ENCODE data around the gene TCF7L2. TPM values are rescaled to one million over a fixed set of nuclear protein-coding genes. Genes with fewer than 3 reads are reported as not detected.

The TCF7L2 gene
- polyA plus RNA-seq, 3 donors = 2.1 to 23.5 (median 6.1) TPM

- intact Hi-C loops (cut with micrococcal nuclease) = no loop called here
- TF ChIP-seq CTCF (IDR thresholded peaks at IDR 0.05) = no peak
- H3K4me2 ChIP-seq (replicated peaks; ENCODE audit: extremely low read depth, low read length, poor library complexity, severe bottlenecking) = no peak overlapping the region
Measured at GRCh38 chr10:113031147-113031546, 81.1 kb downstream of the TCF7L2 start.

GRCh38 chr10:113033991-113034390 lies 83.9 kb downstream of the TCF7L2 start:
- intact Hi-C loops (cut with micrococcal nuclease) = no loop called here
- DNase-seq = peak; percentile 22 to 52 (median 50)
- Histone ChIP-seq H3K4me3 (replicated peaks in 1 of 3; ENCODE audit: low read depth in 2 of 3, low read length in 3 of 3) (no peak overlapping the region), H3K4me2 (replicated peaks; ENCODE audit: extremely low read depth, low read length, poor library complexity, severe bottlenecking) (peak overlapping the region; percentile 15), H3K4me1 (ENCODE audit: control insufficient read depth in 1 of 2, insufficient read depth in 2 of 2, low read length in 2 of 2) (peaks cover 12 to 18% of the 10 kb centered on the region in 2 donors), H3K9me3 (replicated peaks in 1 of 2; ENCODE audit: control insufficient read depth in 1 of 2, insufficient read depth in 1 of 2, low read length in 2 of 2) (no peaks in the 10 kb centered on the region), H3K36me3 (replicated peaks in 1 of 2; ENCODE audit: control insufficient read depth in 1 of 2, insufficient read depth in 2 of 2, low read length in 2 of 2) (peaks cover 0 to 4% of the 10 kb centered on the region in 2 donors), H3K9ac (ENCODE audit: insufficient read depth, low read length, poor library complexity, severe bottlenecking) (no peak overlapping the region), H3K79me2 (ENCODE audit: insufficient read depth, low read length) (peaks cover 3% of the 10 kb centered on the region), H2AFZ (ENCODE audit: insufficient read depth, low read depth, low read length, poor library complexity, severe bottlenecking) (no peak overlapping the region), H4K20me1 (ENCODE audit: insufficient read depth, low read length) (peaks cover 100% of the 10 kb centered on the region), H3K27me3 (ENCODE audit: control insufficient read depth in 2 of 2, insufficient read depth in 2 of 2, low read length in 2 of 2) (no peaks in the 10 kb centered on the region), H3K27ac (ENCODE audit: low read depth in 1 of 2, low read length in 2 of 2) (no peak overlapping the region)
- 97% methylated on average over 3 of the region's 8 CpGs for WGBS (ENCODE audit: insufficient coverage)
- Mint-ChIP-seq H3K9me3 (peaks cover 0 to 2% (median 0%) of the 10 kb centered on the region in 7 donors), H3K27ac (peak overlapping the region in 6 of 7 donors; percentile 34 to 75 (median 48)), H3K4me1 (peaks cover 21% of the 10 kb centered on the region), H3K27me3 (ENCODE audit: low read depth in 3 of 3) (no peaks in the 10 kb centered on the region), H3K36me3 (peaks cover 19 to 22% of the 10 kb centered on the region in 2 donors), H3K4me3 (peak overlapping the region in 1 of 2 donors; percentile 74)
- no peak for TF ChIP-seq CTCF (IDR thresholded peaks at IDR 0.05)

More at GRCh38 chr10:113031147-113031546, 81.1 kb downstream of the TCF7L2 start:
- H3K4me3 ChIP-seq (replicated peaks in 1 of 3; ENCODE audit: low read depth in 2 of 3, low read length in 3 of 3) = no peak overlapping the region
- no peak overlapping the region for H3K4me3 Mint-ChIP-seq
- H3K36me3 Mint-ChIP-seq = peaks cover 18 to 28% of the 10 kb centered on the region in 2 donors
- WGBS (ENCODE audit: insufficient coverage) = 100% methylated on average over 1 of the region's 1 CpG
- H3K9me3 ChIP-seq (replicated peaks in 1 of 2; ENCODE audit: control insufficient read depth in 1 of 2, insufficient read depth in 1 of 2, low read length in 2 of 2) = no peaks in the 10 kb centered on the region
- H3K27ac ChIP-seq (ENCODE audit: low read depth in 1 of 2, low read length in 2 of 2) = no peak overlapping the region
- peaks cover 100% of the 10 kb centered on the region for H4K20me1 ChIP-seq (ENCODE audit: insufficient read depth, low read length)
- H3K79me2 ChIP-seq (ENCODE audit: insufficient read depth, low read length) = peaks cover 9% of the 10 kb centered on the region
- no peak overlapping the region for H3K9ac ChIP-seq (ENCODE audit: insufficient read depth, low read length, poor library complexity, severe bottlenecking)
- peaks cover 45% of the 10 kb centered on the region for H3K4me1 Mint-ChIP-seq
- DNase-seq = no peak
- no peaks in the 10 kb centered on the region for H3K27me3 ChIP-seq (ENCODE audit: control insufficient read depth in 2 of 2, insufficient read depth in 2 of 2, low read length in 2 of 2)
- no peak overlapping the region for H2AFZ ChIP-seq (ENCODE audit: insufficient read depth, low read depth, low read length, poor library complexity, severe bottlenecking)
- H3K9me3 Mint-ChIP-seq = peaks cover 0 to 2% (median 0%) of the 10 kb centered on the region in 7 donors
- H3K36me3 ChIP-seq (replicated peaks in 1 of 2; ENCODE audit: control insufficient read depth in 1 of 2, insufficient read depth in 2 of 2, low read length in 2 of 2) = peaks cover 0 to 4% of the 10 kb centered on the region in 2 donors
- H3K4me1 ChIP-seq (ENCODE audit: control insufficient read depth in 1 of 2, insufficient read depth in 2 of 2, low read length in 2 of 2) = peaks cover 23 to 37% of the 10 kb centered on the region in 2 donors
- H3K27ac Mint-ChIP-seq = no peak overlapping the region
- H3K27me3 Mint-ChIP-seq (ENCODE audit: low read depth in 3 of 3) = peaks cover 3 to 6% (median 6%) of the 10 kb centered on the region in 3 donors
